GM18858 (cell line): ENCODE data around the gene MAP4K2.
A peak's percentile ranks its signal among the peaks of the same experiment; 100 is the strongest.
"Not testable (repeated sequence)": the region's sequence is repeated elsewhere in the genome, so short reads cannot be mapped to it uniquely, and the experiment has no call there.

ENCODE experiments used
- ATAC-seq: cut with Tn5 transposase; IDR thresholded peaks from one replicate; pipeline ENCODE4 v1.9.1; 2021; ENCODE audit not compliant: unreplicated experiment

Gene MAP4K2

DNA sequence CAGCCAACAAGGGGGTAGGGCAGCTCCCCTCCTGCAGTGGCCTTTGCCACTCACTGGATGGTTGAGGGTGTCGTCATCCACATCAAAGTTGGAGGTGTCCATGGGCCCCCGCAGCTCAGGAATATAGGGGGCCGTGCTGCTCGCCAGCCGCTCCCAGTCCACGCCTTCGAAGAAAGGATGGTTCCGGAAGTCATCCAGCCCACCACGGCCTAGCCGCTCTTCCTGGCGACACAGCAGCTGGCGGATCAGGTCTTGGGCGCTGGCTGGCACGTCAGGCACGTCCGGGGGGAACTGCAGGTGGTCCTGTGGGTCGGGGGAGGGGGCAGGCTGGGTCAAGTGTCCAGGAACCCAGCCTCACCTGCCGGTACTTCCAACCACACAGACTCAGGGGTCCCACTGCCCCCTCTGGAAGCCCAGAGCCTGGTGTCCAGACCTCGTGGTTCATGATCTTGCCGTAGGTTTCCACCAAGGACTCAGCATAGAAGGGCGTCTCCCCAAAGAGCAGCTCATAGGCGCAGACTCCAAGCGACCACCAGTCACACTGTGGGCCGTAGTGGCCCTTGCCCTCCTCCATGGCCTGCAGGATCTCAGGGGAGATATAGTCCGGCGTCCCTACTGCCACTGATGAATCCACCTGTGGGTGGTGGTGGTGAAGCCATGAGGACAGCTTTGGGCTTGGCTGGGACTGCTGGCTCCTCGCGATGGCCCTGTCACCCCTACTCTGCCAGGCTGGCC lies 35.8 kb upstream of the MAP4K2 start:
- ATAC-seq = no peak

DNA sequence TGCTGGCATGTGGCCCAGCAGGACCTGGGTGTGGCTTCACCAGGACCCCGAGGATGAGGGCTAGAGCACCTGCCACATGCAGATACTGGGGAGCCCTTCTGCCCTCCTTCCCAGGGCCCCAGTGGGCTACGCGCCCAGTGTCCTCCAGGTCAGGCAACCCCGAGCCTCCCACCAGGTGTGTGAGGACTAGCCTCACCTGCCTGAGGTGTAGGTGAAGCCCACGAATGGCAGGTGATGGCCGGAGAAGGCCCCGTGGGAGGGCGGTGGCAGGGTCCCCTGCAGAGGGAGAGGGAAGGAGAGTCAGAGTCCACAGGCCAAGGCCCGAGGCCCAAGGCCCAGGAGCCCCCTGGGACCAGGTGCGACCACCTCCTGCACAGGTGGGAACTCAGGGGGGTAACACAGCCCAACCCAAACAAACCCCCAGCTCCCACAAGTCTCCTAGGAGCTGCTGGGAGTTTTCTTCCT lies 34.9 kb upstream of the MAP4K2 start:
- ATAC-seq = no peak

DNA sequence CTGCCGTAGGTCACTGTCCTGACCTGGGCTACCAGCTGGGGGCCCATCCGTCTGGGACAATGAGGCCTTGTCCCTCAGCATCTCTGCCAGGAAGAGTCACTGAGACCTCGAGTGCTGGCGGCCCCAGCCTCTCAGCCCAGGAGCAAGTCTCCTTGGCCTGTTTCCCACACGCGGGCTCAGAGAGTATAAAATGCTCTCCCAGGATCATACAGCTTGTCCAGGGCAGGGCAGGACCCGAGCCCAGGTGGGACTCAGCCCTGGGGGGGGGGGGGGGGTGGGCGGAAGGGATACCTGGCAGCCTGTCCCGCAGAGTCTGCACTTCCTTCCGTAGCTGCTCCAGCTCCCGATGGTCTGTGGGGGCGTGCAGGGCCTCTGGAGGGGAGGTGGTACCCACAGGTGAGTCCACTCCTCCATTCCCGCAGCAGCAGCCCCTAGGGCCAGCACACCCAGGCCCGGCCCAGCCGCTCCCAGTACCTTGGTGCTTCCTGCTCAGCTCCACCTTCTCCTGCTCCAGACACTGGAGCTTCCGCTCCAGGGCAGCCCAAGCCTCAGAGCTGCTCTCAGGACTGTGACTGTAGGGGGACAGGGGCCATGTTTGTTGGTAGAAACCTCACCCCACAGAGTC lies 33.5 kb upstream of the MAP4K2 start:
- ATAC-seq = no peak

DNA sequence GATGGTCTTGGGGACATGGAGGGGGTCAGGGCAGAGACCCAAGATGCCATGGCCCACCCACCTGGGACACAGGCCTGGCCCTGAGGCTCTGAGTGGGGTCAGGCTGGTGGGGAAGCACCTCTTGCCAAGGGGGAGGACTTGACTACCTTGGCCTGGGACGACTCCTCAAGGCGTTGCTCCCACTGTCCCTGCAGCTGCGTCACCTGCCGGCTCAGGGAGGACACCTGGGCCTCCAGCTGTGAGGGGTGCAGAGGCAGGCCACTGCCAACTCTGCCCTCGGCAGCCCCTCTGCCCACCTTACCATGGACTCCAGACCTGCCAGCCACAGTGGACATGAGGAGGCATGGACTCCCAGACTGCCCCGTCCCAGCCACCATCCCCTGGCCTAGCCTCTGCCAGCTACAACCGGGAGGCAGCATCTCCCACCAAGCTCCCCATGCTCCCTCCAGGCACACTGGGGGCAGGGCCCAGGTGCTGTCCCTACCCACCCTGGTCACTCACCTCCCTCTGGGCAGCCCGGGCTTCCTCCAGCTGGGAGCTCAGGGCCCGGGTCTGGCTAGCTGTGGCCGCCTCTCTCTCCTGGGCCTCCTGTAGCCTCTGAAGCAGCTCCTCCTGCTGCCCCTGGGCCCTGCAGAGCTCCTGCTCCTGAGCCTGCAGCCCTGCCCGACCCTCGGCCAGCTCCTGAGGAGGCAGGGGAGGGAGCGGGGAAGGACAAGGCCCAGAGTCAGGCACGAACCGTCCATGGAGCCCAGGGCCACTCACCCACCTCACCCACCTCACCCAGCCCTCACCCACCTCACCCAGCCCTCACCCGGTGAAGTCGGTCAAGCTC lies 32.8 kb upstream of the MAP4K2 start:
- no peak for ATAC-seq

DNA sequence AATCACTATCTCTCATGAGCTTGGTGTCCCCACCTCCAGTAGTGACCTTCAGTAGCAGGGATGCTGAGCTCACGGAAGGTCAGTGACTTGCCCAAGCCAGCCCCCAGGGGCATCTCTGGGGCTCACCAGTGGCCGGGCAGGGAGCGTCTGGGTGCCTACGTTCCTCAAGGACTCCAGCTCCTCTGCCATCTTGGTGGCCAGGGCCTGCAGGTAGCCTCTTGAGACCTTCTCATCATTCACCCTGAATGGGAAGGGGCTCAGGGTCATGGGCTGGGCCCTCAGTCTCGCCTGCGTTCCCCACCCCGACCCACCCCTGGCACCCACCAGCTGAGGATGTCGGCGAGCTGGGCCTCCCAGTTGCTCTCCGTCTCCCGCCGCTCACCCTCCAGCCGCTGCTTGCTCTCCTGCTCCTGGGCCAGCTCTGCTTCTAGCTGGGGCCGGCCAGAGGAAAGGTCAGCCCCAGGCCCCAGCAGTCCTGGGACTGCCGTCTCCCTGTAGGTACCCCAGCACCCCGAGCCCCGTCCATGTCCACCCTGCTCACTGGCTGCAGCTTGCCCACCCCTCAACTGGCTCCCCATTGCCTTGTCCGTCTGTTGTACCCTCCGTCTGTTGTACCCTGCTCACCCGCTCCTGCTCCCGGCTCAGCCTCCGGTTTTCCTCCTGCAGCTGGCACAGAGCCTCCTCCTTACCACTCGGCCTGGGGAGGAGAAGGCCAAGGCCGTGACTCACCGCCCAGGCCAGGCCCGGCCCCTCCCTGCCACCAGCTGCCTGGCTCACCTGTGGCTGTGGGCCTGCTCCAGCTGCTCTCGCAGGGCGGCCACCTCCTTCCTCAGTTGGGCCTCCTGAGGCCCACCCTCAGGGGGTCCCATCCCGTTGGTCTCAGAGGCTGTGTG lies 32.0 kb upstream of the MAP4K2 start:
- ATAC-seq = no peak

DNA sequence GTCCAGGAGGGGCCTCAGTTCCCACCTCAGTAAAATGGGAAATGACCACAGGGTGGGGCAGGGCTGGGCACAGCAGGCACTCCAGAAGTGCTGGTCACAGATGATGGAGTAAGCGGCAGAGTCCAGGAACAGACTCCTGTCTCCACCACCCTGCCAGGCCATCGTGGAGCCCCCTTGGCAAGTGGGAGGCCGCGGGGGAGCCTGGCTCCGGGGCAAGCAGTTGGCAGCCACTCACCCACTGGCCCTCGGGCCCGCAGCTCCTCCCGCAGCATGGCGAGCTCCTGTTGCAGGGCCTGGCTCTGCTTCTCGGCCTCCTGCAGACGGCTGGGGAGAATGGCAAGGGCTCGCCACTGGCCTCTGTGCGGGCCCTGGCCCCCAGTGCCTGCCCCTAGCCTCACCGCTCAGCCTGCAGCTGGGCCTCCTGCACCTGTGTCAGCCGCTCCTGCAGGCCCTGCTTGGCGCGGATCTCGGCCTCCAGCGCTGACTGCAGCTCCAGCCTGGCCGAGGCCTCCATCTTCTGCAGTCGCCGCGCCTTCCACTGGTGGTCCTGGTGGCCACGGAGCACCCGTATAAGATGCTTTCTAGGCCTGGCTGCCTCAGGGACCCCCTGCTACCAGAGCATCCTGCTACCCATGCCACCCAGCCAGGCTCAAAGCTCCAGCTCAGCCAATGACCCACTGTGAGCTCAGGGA lies 31.2 kb upstream of the MAP4K2 start:
- no peak for ATAC-seq

DNA sequence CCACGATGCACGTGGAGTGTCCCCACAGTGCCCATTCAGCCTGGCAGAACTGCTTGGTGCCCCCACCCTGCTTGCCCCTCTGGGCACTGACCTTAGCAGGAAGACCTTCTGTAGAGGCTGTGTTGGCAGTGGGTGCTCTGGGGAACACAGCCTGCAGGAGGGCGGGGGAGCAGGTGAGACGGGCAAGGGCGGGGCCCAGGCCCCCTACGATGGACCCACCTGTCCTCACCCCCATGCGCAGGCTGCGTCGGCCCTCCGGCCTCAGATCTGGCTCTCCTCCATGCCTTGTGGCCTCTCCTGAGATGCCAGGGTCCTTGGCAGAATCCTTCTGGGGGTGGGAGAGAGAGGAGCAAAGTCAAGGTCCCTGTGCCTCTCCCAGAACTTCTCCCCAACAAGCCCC lies 30.5 kb upstream of the MAP4K2 start:
- no peak for ATAC-seq

DNA sequence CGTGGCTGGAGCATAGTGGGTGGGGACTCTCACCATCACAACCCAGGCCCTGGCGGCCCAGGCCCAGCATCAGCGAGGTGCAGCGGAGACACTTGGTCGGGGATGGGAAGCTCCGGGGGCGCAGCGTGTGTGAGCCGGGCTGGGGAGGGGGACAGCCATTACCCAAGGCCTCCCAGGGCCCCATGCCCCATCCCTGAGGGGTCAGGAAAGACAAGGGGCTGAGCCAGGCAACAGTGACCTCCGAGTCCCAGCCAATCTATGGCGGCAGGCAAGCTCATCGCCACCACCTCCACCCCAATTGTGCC lies 30.1 kb upstream of the MAP4K2 start:
- ATAC-seq = no peak

DNA sequence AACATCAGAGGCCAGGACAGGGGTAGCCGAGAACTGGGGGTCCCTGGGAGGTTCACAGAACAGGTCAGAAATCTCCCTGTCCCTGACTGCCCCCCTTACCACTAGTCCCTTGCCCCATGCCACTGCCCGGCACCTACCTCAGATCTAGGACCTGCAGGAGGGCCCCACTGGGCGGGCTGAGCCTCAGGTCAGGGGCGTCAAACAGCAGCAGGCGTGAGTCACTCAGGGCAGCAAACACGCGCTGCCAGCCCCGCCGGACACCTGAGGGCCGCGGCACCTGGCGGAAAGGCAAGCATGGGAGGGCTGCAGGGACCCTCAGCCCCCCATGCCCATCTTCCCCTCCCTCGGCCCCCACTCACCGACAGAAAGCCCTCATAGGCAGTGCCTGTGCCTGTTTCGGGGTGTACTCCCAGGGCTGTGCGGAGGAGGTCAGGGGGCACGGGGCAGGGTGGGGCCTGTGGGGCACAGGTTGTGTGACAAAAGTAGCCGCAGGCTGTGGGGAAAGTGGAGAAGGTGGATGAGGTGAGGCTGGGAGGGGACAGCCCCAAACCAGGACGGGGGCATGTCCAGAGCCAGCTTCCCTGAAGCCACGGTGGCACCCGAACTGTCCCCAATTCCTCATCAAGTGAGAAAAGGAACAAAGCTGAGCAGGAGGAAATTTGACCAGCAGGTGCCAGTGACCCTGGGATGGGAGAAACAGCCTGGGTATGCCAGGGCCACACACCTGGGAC lies 29.6 kb upstream of the MAP4K2 start:
- ATAC-seq = no peak

DNA sequence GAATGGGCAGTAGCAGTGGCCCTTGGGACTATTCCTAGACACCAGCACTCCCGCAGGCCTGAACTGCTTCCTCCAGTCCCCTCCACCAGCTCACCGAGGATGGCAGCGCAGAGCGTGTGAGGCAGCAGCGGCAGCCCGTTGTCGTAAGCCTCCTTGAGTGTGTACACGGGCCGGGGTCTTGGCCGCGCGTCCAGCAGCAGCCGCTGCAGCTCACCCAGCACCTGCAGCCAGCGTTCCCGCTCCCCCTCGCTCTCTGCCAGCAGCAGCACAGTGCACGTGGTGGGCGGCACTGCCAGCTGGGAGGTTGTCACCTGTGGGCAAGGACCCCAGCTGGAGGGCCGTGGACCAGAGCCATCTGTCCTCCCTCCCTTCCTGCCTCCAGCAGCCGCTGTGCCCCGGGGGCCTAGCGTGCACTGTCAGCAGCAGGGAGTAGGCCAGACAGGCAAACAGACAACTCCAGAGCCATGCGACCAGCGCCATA lies 28.4 kb upstream of the MAP4K2 start:
- ATAC-seq = no peak

DNA sequence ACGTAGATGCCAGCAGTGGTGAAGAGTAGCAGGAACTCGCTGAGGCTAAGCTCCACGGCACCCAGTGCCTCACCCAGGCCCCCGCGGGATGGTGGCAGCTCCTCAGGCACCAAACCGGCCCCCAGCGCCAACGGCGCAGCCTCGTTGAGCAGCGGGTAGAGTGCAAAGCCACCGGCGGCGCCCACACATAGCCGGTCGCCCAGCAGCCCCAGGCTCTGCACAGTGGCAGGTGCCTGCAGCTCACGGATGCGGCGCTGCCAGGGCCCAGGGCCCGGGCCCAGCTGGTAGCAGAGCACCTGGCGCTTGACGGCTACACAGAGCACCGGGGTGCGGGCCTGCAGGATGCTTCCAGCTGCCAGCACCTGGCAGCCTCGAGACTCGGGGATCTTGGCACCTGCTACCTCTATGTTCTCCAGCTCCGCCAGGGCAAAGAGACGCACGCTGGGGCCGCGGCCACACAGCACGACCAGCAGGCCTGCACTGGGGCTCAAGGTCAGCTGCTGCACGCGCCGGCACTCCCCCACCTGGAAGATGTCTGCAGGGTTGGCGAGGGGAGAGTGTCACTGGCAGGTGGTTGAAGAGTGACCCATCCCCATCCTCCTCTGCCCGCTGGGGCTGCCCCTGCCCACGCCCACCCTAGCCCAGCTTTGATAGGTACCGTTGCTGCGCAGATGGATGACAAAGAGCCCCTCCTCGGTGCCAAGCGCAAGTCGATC lies 26.7 kb upstream of the MAP4K2 start:
- no peak for ATAC-seq

DNA sequence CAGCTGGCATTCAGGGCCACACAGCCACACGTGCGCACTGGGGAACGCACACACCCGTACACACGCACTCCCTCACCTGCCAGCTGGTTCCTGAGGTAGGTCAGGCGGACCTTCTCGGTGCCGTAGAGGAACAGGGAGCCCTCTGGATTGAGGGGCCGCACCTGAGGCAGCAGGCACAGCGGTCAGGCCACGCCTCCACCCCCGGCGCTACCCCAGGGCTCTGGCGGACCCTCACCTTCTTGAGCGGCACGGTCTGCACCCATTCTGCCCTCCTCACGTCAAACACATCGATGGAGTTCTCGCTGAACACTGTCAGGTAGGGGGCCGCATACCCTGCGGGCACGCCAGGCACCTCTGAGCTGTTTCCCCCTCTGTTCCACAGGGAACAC lies 24.4 kb upstream of the MAP4K2 start:
- ATAC-seq = no peak

DNA sequence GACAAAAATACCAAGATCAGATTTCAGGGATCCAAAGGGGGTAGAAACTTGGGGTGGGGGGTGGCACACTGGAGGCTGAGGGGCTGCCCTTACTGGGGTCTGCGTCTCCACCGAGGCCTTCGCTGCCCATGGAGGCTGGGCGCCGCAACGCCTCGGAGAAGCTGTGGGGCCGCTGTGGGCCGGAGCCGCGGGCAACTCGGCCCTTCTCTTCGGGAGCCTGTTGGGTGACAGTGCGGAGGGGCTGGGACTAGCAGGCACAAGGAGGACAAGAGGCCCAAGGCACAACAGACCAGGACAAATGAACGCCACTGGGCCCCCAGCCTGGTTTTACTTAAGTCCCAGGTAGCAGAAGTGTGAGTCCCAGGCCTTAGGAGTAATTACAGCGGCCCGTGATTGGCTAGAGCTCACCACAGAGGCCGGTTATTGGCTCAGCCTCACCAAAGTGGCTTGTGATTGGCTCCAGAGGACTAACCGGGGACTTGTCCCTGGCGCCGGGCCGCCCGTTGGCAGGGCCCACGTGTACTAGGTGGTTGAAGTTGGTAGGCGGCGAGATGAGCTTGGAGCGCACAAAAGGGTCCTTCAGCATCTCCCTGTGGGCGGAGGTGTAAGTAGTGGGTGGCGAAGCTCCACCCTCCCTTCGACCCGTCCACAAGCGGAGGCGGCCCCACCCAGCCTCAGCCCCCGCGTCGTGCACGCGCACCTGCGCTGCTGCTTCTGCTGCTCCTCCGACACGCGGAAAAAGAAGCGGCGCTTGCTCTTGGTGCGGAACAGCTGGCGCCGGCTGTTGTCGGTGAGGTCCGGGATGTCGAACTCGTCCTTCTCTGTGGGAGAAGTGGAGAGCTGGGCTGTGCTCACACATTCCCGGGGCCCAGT lies 23.8 kb upstream of the MAP4K2 start:
- ATAC-seq = no peak

DNA sequence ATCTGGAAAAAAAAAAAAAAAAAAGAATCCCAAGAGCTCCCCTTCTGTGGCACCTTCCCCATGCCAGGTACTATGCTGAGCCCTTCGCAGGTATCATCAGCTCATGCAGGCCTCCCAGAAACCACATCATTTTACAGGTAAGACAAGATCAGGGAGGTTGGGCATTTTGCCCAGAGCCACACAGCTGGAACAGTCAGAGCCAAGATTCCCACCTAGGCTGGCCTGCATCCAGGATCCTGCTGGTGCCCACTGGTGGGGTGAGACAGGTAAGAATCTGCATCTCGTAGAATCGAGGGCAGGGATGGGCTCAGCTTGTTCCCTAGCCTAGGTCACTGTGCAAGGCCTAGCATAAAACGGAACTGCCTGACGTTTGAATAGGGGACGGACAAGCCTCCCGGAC lies 23.0 kb upstream of the MAP4K2 start:
- no peak for ATAC-seq

DNA sequence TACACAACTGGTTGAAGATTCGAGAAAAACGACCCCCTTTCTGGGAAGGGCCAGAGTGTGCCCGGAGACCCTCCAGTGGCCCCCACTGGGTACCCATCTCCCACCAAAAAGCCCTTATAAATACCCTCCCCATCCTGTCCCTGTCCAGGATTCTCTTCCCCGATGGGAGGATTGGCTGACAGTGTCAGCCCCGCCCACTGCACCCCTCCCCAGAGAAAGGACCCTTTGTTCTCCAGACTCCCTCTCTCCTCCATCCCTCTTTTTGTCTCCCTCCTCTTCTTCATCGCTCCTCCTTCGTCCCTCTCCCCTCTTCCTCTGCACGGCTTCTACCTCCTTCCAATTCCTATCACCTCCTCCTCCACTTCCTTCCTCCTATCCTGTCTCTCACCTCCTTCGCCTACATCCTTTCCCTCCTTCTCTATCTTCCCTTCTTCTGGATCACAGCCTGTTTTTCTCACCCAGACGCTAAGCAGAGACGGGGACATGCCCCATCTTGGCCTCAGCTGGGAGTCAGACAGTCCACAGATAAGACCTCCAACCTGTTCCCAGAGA lies 20.6 kb upstream of the MAP4K2 start:
- ATAC-seq = no peak

DNA sequence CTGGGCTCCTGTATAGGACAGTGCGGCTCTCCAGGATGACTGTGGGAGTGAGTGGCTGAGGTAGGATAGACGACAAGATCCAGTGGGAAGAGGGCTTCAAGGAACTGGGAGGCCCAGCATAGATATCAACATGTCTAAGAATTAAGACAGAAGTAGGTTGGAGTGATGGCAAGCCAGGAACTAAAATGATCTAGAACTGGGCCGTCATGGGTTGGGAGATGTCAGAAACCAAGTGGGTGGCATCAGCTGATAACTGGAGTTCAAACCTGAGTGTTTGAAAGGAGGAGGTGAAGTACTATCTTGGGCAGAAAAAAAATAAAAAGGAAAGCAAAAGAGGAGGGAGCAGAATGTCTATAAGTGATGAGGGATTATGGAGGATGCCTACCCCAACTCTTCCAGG lies 14.5 kb upstream of the MAP4K2 start:
- no peak for ATAC-seq

DNA sequence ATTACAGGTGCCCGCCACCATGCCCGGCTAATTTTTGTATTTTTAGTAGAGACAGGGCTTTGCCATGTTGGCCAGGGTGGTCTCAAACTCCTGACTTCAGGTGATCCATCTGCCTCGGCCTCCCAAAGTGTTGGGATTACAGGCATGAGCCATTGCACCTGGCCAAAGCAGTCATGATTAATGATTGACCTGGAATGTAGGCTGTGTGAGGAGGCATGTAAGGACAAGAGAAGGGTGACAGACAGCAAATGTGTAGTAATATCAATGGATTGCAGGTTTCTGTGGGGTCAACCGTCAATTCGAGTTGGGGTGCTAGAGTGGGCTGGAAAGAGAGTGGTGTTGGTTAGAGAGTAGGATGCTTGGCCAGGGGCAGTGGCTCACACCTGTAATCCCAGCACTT lies 12.4 kb upstream of the MAP4K2 start:
- ATAC-seq = not testable (repeated sequence)

DNA sequence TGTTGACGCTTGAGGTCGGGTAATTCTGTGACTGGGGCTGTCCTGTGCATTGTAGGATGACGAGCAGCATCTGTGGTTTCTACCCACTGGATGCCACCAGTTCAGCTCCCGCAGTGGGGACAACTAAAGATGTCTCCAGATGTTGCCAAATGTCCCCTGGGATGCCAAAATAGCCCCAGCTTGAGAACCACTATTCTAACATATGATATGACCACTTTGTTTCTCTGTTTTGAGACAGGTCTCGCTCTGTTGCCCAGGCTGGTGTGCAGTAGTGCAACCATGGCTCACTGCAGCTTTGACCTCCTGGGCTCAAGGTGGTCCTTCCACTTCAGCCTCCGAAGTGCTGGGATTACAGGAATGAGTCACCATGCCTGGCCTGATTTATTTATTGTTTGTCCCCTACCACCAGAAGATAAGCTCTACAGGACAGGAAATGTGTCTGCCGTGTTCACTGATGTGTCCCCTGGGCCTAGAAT lies 11.7 kb upstream of the MAP4K2 start:
- peak; percentile 39 for ATAC-seq
